ENCODE data around the gene INPP4B.

INPP4B gene

DNA sequence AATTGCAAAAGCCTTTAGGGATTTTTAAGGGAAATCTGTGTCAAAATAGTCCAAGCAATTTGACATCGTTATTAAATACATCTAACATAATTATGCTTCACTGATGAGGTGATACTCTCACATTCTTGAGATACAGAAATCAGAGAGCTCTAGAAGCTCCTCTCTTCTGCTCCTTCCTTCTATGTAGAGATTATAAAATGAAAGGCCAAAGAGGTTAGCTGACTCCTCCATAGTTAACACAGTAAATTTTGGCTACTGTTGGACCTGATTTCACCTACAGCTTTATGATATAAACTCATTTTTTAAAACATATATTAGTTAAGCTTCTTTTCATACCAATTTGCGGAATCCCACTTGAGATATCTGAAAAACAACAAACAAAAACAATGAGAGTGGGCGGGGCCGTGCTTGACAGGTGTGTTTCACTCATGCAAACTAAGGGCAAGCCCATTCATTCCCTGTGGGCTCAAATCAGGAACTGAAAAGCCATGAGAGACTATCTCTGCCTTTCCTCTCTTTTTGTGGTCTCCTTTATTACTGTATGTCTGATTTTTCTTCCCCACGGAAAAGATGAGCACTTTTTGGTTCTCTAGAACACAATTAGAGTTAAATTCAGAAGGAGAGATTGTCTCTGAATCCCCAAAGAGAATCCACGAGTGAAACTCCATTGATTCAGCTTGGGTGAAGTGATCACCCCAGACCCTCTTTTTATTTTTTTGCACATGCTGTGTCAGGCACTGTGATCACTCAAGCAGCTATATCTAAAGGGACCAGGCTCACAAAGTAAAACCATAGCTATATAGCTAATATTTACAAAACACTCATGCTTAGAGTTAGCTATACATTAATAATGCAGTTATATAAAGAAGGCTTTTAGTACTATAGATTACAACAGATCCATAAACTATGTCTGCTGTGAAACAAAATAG, 643.4 kb downstream of the INPP4B start:
- H2BK120ac ChIP-seq (ENCODE audit: insufficient read depth, low read length, poor library complexity), result no peak overlapping the region
- H3K27ac ChIP-seq (ENCODE audit: low read depth, low read length), result no peak overlapping the region
- H3K4me1 ChIP-seq (ENCODE audit: control insufficient read depth in 1 of 2, insufficient read depth in 2 of 2, low read length in 2 of 2), result no peaks in the 10 kb centered on the region
- no peak overlapping the region for H2AFZ ChIP-seq (ENCODE audit: insufficient read depth, low read length, poor library complexity)
- H3K18ac ChIP-seq (ENCODE audit: low read length), result no peak overlapping the region
- H2BK5ac ChIP-seq (ENCODE audit: low read depth, low read length, poor library complexity), result no peak overlapping the region
- no peak overlapping the region for H2AK5ac ChIP-seq (ENCODE audit: low read length)
- H3K79me2 ChIP-seq (ENCODE audit: control insufficient read depth, insufficient read depth, low read length, poor library complexity), result no peaks in the 10 kb centered on the region
- no peak overlapping the region for H3K9ac ChIP-seq (ENCODE audit: low read length)
- no CpG with 5 or more reads among the region's 6 CpGs for WGBS (ENCODE audit: extremely low coverage, insufficient coverage, insufficient read length)
- no peak overlapping the region for H3K23ac ChIP-seq (ENCODE audit: low read length)
- no peaks in the 10 kb centered on the region for H3K36me3 ChIP-seq (ENCODE audit: control insufficient read depth in 1 of 2, insufficient read depth in 2 of 2, low read length in 2 of 2)
- no peak overlapping the region for H4K91ac ChIP-seq (ENCODE audit: low read depth, low read length)
- H3K4me2 ChIP-seq (ENCODE audit: low read length), result no peak overlapping the region
- no peak overlapping the region for H4K12ac ChIP-seq (ENCODE audit: low read depth, low read length)
- H3K27me3 ChIP-seq (ENCODE audit: insufficient read depth, low read length), result no peaks in the 10 kb centered on the region
- H2BK12ac ChIP-seq (ENCODE audit: low read length), result no peak overlapping the region
- H3K14ac ChIP-seq (ENCODE audit: low read length), result no peak overlapping the region
- H3K79me1 ChIP-seq (ENCODE audit: low read length), result no peaks in the 10 kb centered on the region
- H4K8ac ChIP-seq (ENCODE audit: low read depth, low read length), result no peak overlapping the region
- DNase-seq, result no peak
- H3K4me3 ChIP-seq (ENCODE audit: low read depth, low read length), result no peak overlapping the region
- no peak overlapping the region for H3K4ac ChIP-seq (ENCODE audit: low read depth, low read length)
- H3K9me3 ChIP-seq (ENCODE audit: insufficient read depth, low read depth, low read length), result no peaks in the 10 kb centered on the region

DNA sequence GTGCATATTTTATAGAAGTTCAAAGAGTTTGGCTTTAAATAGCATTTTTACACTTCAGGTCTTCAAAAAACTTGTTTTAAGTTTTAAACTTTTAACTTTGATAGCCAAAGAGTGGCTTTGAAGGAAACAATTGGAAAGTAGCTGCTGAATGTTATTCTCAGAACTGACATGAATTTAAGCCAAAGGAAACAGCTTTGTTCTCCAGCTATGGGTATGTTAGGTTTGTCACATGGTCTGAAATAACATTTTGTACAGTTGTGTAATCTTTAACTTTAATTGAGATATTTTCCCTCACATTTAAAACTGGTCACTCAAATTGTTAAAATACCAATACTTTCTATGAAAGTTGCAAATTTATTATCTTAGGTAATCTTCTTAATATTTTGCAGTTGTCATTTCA, 645.1 kb downstream of the INPP4B start:
- H4K8ac ChIP-seq (ENCODE audit: low read depth, low read length), result no peak overlapping the region
- no peaks in the 10 kb centered on the region for H3K79me2 ChIP-seq (ENCODE audit: control insufficient read depth, insufficient read depth, low read length, poor library complexity)
- H3K36me3 ChIP-seq (ENCODE audit: control insufficient read depth in 1 of 2, insufficient read depth in 2 of 2, low read length in 2 of 2), result no peaks in the 10 kb centered on the region
- no peaks in the 10 kb centered on the region for H3K4me1 ChIP-seq (ENCODE audit: control insufficient read depth in 1 of 2, insufficient read depth in 2 of 2, low read length in 2 of 2)
- H2AFZ ChIP-seq (ENCODE audit: insufficient read depth, low read length, poor library complexity), result no peak overlapping the region
- H3K9me3 ChIP-seq (ENCODE audit: insufficient read depth, low read depth, low read length), result no peaks in the 10 kb centered on the region
- DNase-seq, result no peak
- H3K18ac ChIP-seq (ENCODE audit: low read length), result no peak overlapping the region
- no peak overlapping the region for H2BK120ac ChIP-seq (ENCODE audit: insufficient read depth, low read length, poor library complexity)
- H3K4me3 ChIP-seq (ENCODE audit: low read depth, low read length), result no peak overlapping the region
- H2AK5ac ChIP-seq (ENCODE audit: low read length), result no peak overlapping the region
- H2BK5ac ChIP-seq (ENCODE audit: low read depth, low read length, poor library complexity), result no peak overlapping the region
- H3K4me2 ChIP-seq (ENCODE audit: low read length), result no peak overlapping the region
- no peak overlapping the region for H4K91ac ChIP-seq (ENCODE audit: low read depth, low read length)
- no peak overlapping the region for H3K27ac ChIP-seq (ENCODE audit: low read depth, low read length)
- no peak overlapping the region for H4K12ac ChIP-seq (ENCODE audit: low read depth, low read length)
- no peak overlapping the region for H2BK12ac ChIP-seq (ENCODE audit: low read length)
- H3K27me3 ChIP-seq (ENCODE audit: insufficient read depth, low read length), result no peaks in the 10 kb centered on the region
- H3K79me1 ChIP-seq (ENCODE audit: low read length), result no peaks in the 10 kb centered on the region
- no peak overlapping the region for H3K14ac ChIP-seq (ENCODE audit: low read length)
- H3K9ac ChIP-seq (ENCODE audit: low read length), result no peak overlapping the region
- no peak overlapping the region for H3K4ac ChIP-seq (ENCODE audit: low read depth, low read length)
- no peak overlapping the region for H3K23ac ChIP-seq (ENCODE audit: low read length)

DNA sequence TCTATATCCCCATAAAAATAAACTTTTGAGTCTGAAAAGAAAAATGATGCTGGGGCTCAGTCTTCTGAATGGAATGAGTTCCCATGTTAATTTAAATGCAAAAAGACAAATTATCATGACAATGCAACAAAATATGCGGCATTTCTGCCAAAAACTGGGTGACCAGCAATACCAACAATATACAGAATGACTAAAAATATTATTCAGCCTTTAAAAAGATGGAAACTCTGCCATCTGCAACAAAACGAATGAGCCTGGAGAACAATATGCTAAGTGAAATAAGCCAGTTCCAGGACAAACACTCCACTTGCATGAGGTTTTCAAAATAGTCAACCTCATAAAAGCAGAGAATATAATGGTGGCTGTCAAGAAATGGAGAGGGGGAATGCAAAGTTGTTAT, 651.2 kb downstream of the INPP4B start:
- no peak overlapping the region for H4K12ac ChIP-seq (ENCODE audit: low read depth, low read length)
- no peak overlapping the region for H2AFZ ChIP-seq (ENCODE audit: insufficient read depth, low read length, poor library complexity)
- H3K9ac ChIP-seq (ENCODE audit: low read length), result no peak overlapping the region
- H3K36me3 ChIP-seq (ENCODE audit: control insufficient read depth in 1 of 2, insufficient read depth in 2 of 2, low read length in 2 of 2), result no peaks in the 10 kb centered on the region
- H3K4me1 ChIP-seq (ENCODE audit: control insufficient read depth in 1 of 2, insufficient read depth in 2 of 2, low read length in 2 of 2), result no peaks in the 10 kb centered on the region
- no peaks in the 10 kb centered on the region for H3K79me2 ChIP-seq (ENCODE audit: control insufficient read depth, insufficient read depth, low read length, poor library complexity)
- no CpG with 5 or more reads among the region's 2 CpGs for WGBS (ENCODE audit: extremely low coverage, insufficient coverage, insufficient read length)
- H3K27me3 ChIP-seq (ENCODE audit: insufficient read depth, low read length), result no peaks in the 10 kb centered on the region
- no peak overlapping the region for H2AK5ac ChIP-seq (ENCODE audit: low read length)
- no peak overlapping the region for H4K8ac ChIP-seq (ENCODE audit: low read depth, low read length)
- no peak overlapping the region for H3K23ac ChIP-seq (ENCODE audit: low read length)
- no peak overlapping the region for H3K18ac ChIP-seq (ENCODE audit: low read length)
- H3K9me3 ChIP-seq (ENCODE audit: insufficient read depth, low read depth, low read length), result no peaks in the 10 kb centered on the region
- no peak overlapping the region for H4K91ac ChIP-seq (ENCODE audit: low read depth, low read length)
- H3K79me1 ChIP-seq (ENCODE audit: low read length), result no peaks in the 10 kb centered on the region
- no peak overlapping the region for H3K14ac ChIP-seq (ENCODE audit: low read length)
- DNase-seq, result no peak
- no peak overlapping the region for H2BK120ac ChIP-seq (ENCODE audit: insufficient read depth, low read length, poor library complexity)
- H2BK5ac ChIP-seq (ENCODE audit: low read depth, low read length, poor library complexity), result no peak overlapping the region
- no peak overlapping the region for H3K4me2 ChIP-seq (ENCODE audit: low read length)
- H3K4ac ChIP-seq (ENCODE audit: low read depth, low read length), result no peak overlapping the region
- no peak overlapping the region for H2BK12ac ChIP-seq (ENCODE audit: low read length)
- no peak overlapping the region for H3K27ac ChIP-seq (ENCODE audit: low read depth, low read length)
- no peak overlapping the region for H3K4me3 ChIP-seq (ENCODE audit: low read depth, low read length)

DNA sequence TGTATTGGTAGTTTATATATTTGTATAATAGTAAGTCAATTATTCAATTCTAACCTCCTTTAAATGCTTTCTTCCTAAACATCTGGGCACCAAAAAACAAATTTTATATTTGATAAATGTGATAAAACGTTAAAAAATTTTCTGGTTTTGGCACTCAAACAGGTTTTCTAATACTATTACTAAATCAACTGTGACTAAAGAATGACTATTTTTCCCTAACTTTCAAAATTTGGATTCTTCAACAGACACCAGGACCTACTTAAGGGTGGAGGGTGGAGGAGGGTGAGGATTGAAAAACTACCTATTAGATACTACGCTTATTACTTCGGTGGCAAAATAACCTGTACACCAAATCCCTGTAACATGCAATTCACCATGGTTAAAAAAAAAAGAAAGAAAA, 654.2 kb downstream of the INPP4B start:
- H3K4ac ChIP-seq (ENCODE audit: low read depth, low read length), result no peak overlapping the region
- H2BK120ac ChIP-seq (ENCODE audit: insufficient read depth, low read length, poor library complexity), result no peak overlapping the region
- H3K27ac ChIP-seq (ENCODE audit: low read depth, low read length), result no peak overlapping the region
- no peak overlapping the region for H2BK5ac ChIP-seq (ENCODE audit: low read depth, low read length, poor library complexity)
- H3K79me2 ChIP-seq (ENCODE audit: control insufficient read depth, insufficient read depth, low read length, poor library complexity), result no peaks in the 10 kb centered on the region
- WGBS (ENCODE audit: extremely low coverage, insufficient coverage, insufficient read length), result no CpG with 5 or more reads among the region's 3 CpGs
- no peaks in the 10 kb centered on the region for H3K4me1 ChIP-seq (ENCODE audit: control insufficient read depth in 1 of 2, insufficient read depth in 2 of 2, low read length in 2 of 2)
- no peak overlapping the region for H3K4me3 ChIP-seq (ENCODE audit: low read depth, low read length)
- H3K79me1 ChIP-seq (ENCODE audit: low read length), result no peaks in the 10 kb centered on the region
- no peak overlapping the region for H3K4me2 ChIP-seq (ENCODE audit: low read length)
- H4K91ac ChIP-seq (ENCODE audit: low read depth, low read length), result no peak overlapping the region
- H3K36me3 ChIP-seq (ENCODE audit: control insufficient read depth in 1 of 2, insufficient read depth in 2 of 2, low read length in 2 of 2), result no peaks in the 10 kb centered on the region
- H3K14ac ChIP-seq (ENCODE audit: low read length), result no peak overlapping the region
- no peak overlapping the region for H2BK12ac ChIP-seq (ENCODE audit: low read length)
- H2AK5ac ChIP-seq (ENCODE audit: low read length), result no peak overlapping the region
- H3K9me3 ChIP-seq (ENCODE audit: insufficient read depth, low read depth, low read length), result no peaks in the 10 kb centered on the region
- H4K12ac ChIP-seq (ENCODE audit: low read depth, low read length), result no peak overlapping the region
- DNase-seq, result no peak
- H3K18ac ChIP-seq (ENCODE audit: low read length), result no peak overlapping the region
- H3K9ac ChIP-seq (ENCODE audit: low read length), result no peak overlapping the region
- H3K23ac ChIP-seq (ENCODE audit: low read length), result no peak overlapping the region
- H3K27me3 ChIP-seq (ENCODE audit: insufficient read depth, low read length), result no peaks in the 10 kb centered on the region
- no peak overlapping the region for H2AFZ ChIP-seq (ENCODE audit: insufficient read depth, low read length, poor library complexity)
- no peak overlapping the region for H4K8ac ChIP-seq (ENCODE audit: low read depth, low read length)
